HEK293T (cell line): ENCODE data around the gene ZFPM1.

Experiments
- CTCF ChIA-PET: fragments of 350-600 bp; formaldehyde crosslinking; extraction: SDS; loops from one replicate; lab custom pipeline; 2021; ENCODE audit warnings: antibody characterized with exemption, inconsistent platforms; lab: Yijun Ruan, JAX
- POLR2A ChIA-PET: fragments of 350-600 bp; formaldehyde crosslinking; extraction: SDS; loops from one replicate; lab custom pipeline; 2020; ENCODE audit warnings: antibody characterized with exemption, inconsistent platforms; lab: Yijun Ruan, JAX
- DNase-seq: peaks from one replicate; pipeline ENCODE4 v3.0.0; 2012; ENCODE audit warnings: mixed read lengths; ENCODE audit errors: extremely low spot score
- ARNT ChIP-seq: fragments of 450-650 bp; IDR thresholded peaks from 2 replicates; pipeline ENCODE4 v1.6.1; 2017; ENCODE audit warnings: mild to moderate bottlenecking
- BHLHE40 ChIP-seq: fragments of 450-650 bp; IDR thresholded peaks from 2 replicates; pipeline ENCODE4 v1.6.1; 2016; ENCODE audit warnings: mild to moderate bottlenecking, moderate library complexity, borderline replicate concordance
- CTBP1 ChIP-seq: fragments of 450-650 bp; IDR thresholded peaks from 2 replicates; pipeline ENCODE4 v1.6.1; 2016; ENCODE audit warnings: borderline replicate concordance
- ELF4 ChIP-seq: fragments of 450-650 bp; IDR thresholded peaks from 2 replicates; pipeline ENCODE4 v1.6.1; 2017; ENCODE audit warnings: antibody characterized with exemption
- FOXA1 ChIP-seq: fragments of 450-650 bp; IDR thresholded peaks from 2 replicates; pipeline ENCODE4 v1.6.1; 2016; ENCODE audit warnings: mild to moderate bottlenecking
- FOXK2 ChIP-seq: fragments of 450-650 bp; IDR thresholded peaks from 2 replicates; pipeline ENCODE4 v1.6.1; 2016; ENCODE audit warnings: mild to moderate bottlenecking
- FOXM1 ChIP-seq: fragments of 450-650 bp; IDR thresholded peaks from 2 replicates; pipeline ENCODE4 v1.6.1; 2017; ENCODE audit warnings: mild to moderate bottlenecking, borderline replicate concordance
- HDGF ChIP-seq: fragments of 450-650 bp; IDR thresholded peaks from 2 replicates; pipeline ENCODE4 v1.6.1; 2017; ENCODE audit warnings: antibody characterized with exemption, borderline replicate concordance
- L3MBTL2 ChIP-seq: fragments of 450-650 bp; conservative IDR thresholded peaks from 2 replicates; pipeline ENCODE4 v1.6.1; 2016; ENCODE audit warnings: mild to moderate bottlenecking
- LEF1 ChIP-seq: fragments of 450-650 bp; IDR thresholded peaks from 2 replicates; pipeline ENCODE4 v1.6.1; 2017; ENCODE audit warnings: mild to moderate bottlenecking, borderline replicate concordance
- NFRKB ChIP-seq: fragments of 450-650 bp; IDR thresholded peaks from 2 replicates; pipeline ENCODE4 v1.6.1; 2016; ENCODE audit warnings: mild to moderate bottlenecking, moderate library complexity
- PKNOX1 ChIP-seq: fragments of 450-650 bp; IDR thresholded peaks from 2 replicates; pipeline ENCODE4 v1.6.1; 2016
- SP1 ChIP-seq: fragments of 450-650 bp; IDR thresholded peaks from 2 replicates; pipeline ENCODE4 v1.6.1; 2017
- SUZ12 ChIP-seq: fragments of 450-650 bp; IDR thresholded peaks from 2 replicates; pipeline ENCODE4 v1.6.1; 2016; ENCODE audit warnings: mild to moderate bottlenecking
- TARDBP ChIP-seq: fragments of 450-650 bp; IDR thresholded peaks from 2 replicates; pipeline ENCODE4 v1.6.1; 2016
- ZNF384 ChIP-seq: fragments of 450-650 bp; IDR thresholded peaks from 2 replicates; pipeline ENCODE4 v1.6.1; 2016

ZFPM1 gene

GRCh38 chr16:88454523-88454947, 1.5 kb downstream of the ZFPM1 start:
- CTCF ChIA-PET: interaction anchor here (0.7 kb wide), 1 partner anchor 18 kb away, joined by 5 read pairs; no protein-coding TSS in a partner anchor
- TF ChIP-seq CTBP1 (no peak), FOXA1 (no peak), FOXK2 (no peak), PKNOX1 (no peak), ZNF384 (no peak), FOXM1 (no peak), HDGF (no peak), NFRKB (no peak), ARNT (no peak), ELF4 (no peak), SUZ12 (no peak), SP1 (no peak), L3MBTL2 (no peak), BHLHE40 (no peak), TARDBP (no peak), LEF1 (no peak)
- peak; percentile 24 for DNase-seq
- POLR2A ChIA-PET: interaction anchor here (0.5 to 1.5 kb wide), 2 partner anchors 14 to 55 kb away, joined by 3 read pairs; no protein-coding TSS in a partner anchor

GRCh38 chr16:88455610-88456355, 2.7 kb downstream of the ZFPM1 start:
- no peak for TF ChIP-seq HDGF
- POLR2A ChIA-PET: no interaction called here
- CTCF ChIA-PET: interaction anchor here (0.6 kb wide), 1 partner anchor 49 kb away, joined by 3 read pairs; no protein-coding TSS in a partner anchor
- no peak for DNase-seq

GRCh38 chr16:88456356-88457292, 3.5 kb downstream of the ZFPM1 start:
- ChIA-PET CTCF (interaction anchor here (0.7 kb wide), 1 partner anchor 400 kb away, joined by 3 read pairs; the partner anchor contains the start of gene GALNS), POLR2A (no interaction called here)
- TF ChIP-seq TARDBP (no peak), ZNF384 (no peak), BHLHE40 (no peak), FOXA1 (no peak), SUZ12 (no peak), ELF4 (no peak), SP1 (no peak), FOXM1 (no peak), FOXK2 (no peak), CTBP1 (no peak), NFRKB (no peak), L3MBTL2 (no peak), PKNOX1 (no peak), HDGF (no peak)
- DNase-seq: no peak

GRCh38 chr16:88458039-88458772, 5.1 kb downstream of the ZFPM1 start:
- POLR2A ChIA-PET: no interaction called here
- TF ChIP-seq HDGF: no peak
- TF ChIP-seq SP1: no peak
- TF ChIP-seq LEF1: no peak
- no peak for TF ChIP-seq TARDBP
- TF ChIP-seq PKNOX1: no peak
- TF ChIP-seq FOXA1: no peak
- CTCF ChIA-PET: no interaction called here
- no peak for DNase-seq

GRCh38 chr16:88458773-88459235, 5.7 kb downstream of the ZFPM1 start:
- POLR2A ChIA-PET: no interaction called here
- CTCF ChIA-PET: no interaction called here
- no peak for TF ChIP-seq CTBP1
- no peak for DNase-seq
